Measurements from ENCODE around the gene FRRS1.

FRRS1 gene

DNA sequence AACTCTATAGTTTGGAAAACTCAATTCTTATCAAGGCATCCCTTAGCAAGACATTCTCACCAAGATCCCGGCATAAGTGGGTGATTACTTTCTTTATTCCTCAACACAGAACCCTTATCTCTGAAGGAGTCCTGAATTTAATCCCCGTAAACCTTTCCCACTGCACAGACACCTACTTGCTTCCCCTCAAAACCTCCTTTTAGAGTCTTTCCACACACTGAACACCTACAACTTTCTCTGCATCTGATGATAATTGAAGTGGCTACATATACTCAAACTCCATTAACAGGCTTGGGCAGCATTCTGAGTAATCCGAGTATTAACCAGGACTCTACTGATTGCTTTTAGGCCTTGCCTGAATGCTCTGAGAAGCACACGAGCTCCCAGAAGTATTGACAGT lies 97.1 kb downstream of the FRRS1 start:
- Histone ChIP-seq H3K36me3 (ENCODE audit: low read length) (no peaks in the 10 kb centered on the region), H3K9me2 (replicated peaks; ENCODE audit: insufficient read depth, low read length) (no peaks in the 10 kb centered on the region), H3K4me3 (ENCODE audit: insufficient read depth, low read length, poor library complexity, severe bottlenecking) (no peak overlapping the region), H3K4me2 (ENCODE audit: low read depth, low read length, poor library complexity, severe bottlenecking) (no peak overlapping the region), H3F3A (ENCODE audit: insufficient read depth) (no peaks in the 10 kb centered on the region), H3K79me2 (ENCODE audit: insufficient read depth, low read length) (no peaks in the 10 kb centered on the region), H3K9ac (ENCODE audit: low read length) (no peak overlapping the region), H3K27ac (ENCODE audit: low read depth, low read length) (no peak overlapping the region), H4K20me1 (ENCODE audit: low read depth, low read length) (no peaks in the 10 kb centered on the region), H2AFZ (ENCODE audit: low read depth, low read length, severe bottlenecking) (no peak overlapping the region), H3K9me3 (ENCODE audit: insufficient read depth, low read length) (no peaks in the 10 kb centered on the region), H3K27me3 (ENCODE audit: low read length) (no peaks in the 10 kb centered on the region)
- no peak for TF ChIP-seq EZH2phosphoT487 (conservative IDR thresholded peaks at IDR 0.05; ENCODE audit: low read length)
- TF ChIP-seq, protein P1, sequence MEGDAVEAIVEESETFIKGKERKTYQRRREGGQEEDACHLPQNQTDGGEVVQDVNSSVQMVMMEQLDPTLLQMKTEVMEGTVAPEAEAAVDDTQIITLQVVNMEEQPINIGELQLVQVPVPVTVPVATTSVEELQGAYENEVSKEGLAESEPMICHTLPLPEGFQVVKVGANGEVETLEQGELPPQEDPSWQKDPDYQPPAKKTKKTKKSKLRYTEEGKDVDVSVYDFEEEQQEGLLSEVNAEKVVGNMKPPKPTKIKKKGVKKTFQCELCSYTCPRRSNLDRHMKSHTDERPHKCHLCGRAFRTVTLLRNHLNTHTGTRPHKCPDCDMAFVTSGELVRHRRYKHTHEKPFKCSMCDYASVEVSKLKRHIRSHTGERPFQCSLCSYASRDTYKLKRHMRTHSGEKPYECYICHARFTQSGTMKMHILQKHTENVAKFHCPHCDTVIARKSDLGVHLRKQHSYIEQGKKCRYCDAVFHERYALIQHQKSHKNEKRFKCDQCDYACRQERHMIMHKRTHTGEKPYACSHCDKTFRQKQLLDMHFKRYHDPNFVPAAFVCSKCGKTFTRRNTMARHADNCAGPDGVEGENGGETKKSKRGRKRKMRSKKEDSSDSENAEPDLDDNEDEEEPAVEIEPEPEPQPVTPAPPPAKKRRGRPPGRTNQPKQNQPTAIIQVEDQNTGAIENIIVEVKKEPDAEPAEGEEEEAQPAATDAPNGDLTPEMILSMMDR (IDR thresholded peaks at IDR 0.05; ENCODE audit: insufficient read depth, low read length, poor library complexity, severe bottlenecking) = no peak

- H3K79me2 ChIP-seq (ENCODE audit: insufficient read depth, low read length) = no peaks in the 10 kb centered on the region
- H3F3A ChIP-seq (ENCODE audit: insufficient read depth) = no peaks in the 10 kb centered on the region
- no peak overlapping the region for H3K27ac ChIP-seq (ENCODE audit: low read depth, low read length)
- H3K4me2 ChIP-seq (ENCODE audit: low read depth, low read length, poor library complexity, severe bottlenecking) = no peak overlapping the region
- no peaks in the 10 kb centered on the region for H3K27me3 ChIP-seq (ENCODE audit: low read length)
- H3K9me3 ChIP-seq (ENCODE audit: insufficient read depth, low read length) = no peaks in the 10 kb centered on the region
- H2AFZ ChIP-seq (ENCODE audit: low read depth, low read length, severe bottlenecking) = no peak overlapping the region
- no peak overlapping the region for H3K9ac ChIP-seq (ENCODE audit: low read length)
- no peaks in the 10 kb centered on the region for H3K9me2 ChIP-seq (replicated peaks; ENCODE audit: insufficient read depth, low read length)
- H3K4me3 ChIP-seq (ENCODE audit: insufficient read depth, low read length, poor library complexity, severe bottlenecking) = no peak overlapping the region
- TF ChIP-seq, protein P1 (IDR thresholded peaks at IDR 0.05; ENCODE audit: insufficient read depth, low read length, poor library complexity, severe bottlenecking) = no peak
- TF ChIP-seq EZH2phosphoT487 (conservative IDR thresholded peaks at IDR 0.05; ENCODE audit: low read length) = no peak
- H3K36me3 ChIP-seq (ENCODE audit: low read length) = no peaks in the 10 kb centered on the region
- no peaks in the 10 kb centered on the region for H4K20me1 ChIP-seq (ENCODE audit: low read depth, low read length)
Observed at GRCh38 chr1:99665212-99665611, 101.2 kb downstream of the FRRS1 start.

- Histone ChIP-seq H3K36me3 (ENCODE audit: low read length) (no peaks in the 10 kb centered on the region), H3K79me2 (ENCODE audit: insufficient read depth, low read length) (no peaks in the 10 kb centered on the region), H4K20me1 (ENCODE audit: low read depth, low read length) (no peaks in the 10 kb centered on the region), H3K9me3 (ENCODE audit: insufficient read depth, low read length) (no peaks in the 10 kb centered on the region), H3K4me2 (ENCODE audit: low read depth, low read length, poor library complexity, severe bottlenecking) (no peak overlapping the region), H3K27me3 (ENCODE audit: low read length) (no peaks in the 10 kb centered on the region), H3F3A (ENCODE audit: insufficient read depth) (no peaks in the 10 kb centered on the region), H3K9ac (ENCODE audit: low read length) (no peak overlapping the region), H3K27ac (ENCODE audit: low read depth, low read length) (no peak overlapping the region), H3K9me2 (replicated peaks; ENCODE audit: insufficient read depth, low read length) (no peaks in the 10 kb centered on the region), H3K4me3 (ENCODE audit: insufficient read depth, low read length, poor library complexity, severe bottlenecking) (no peak overlapping the region), H2AFZ (ENCODE audit: low read depth, low read length, severe bottlenecking) (no peak overlapping the region)
- TF ChIP-seq EZH2phosphoT487 (conservative IDR thresholded peaks at IDR 0.05; ENCODE audit: low read length) = no peak
- TF ChIP-seq, protein P1 (IDR thresholded peaks at IDR 0.05; ENCODE audit: insufficient read depth, low read length, poor library complexity, severe bottlenecking) = no peak
Observed at GRCh38 chr1:99663501-99663900, 102.9 kb downstream of the FRRS1 start.
